HL-60 (cell line): Measurements from ENCODE around the gene GALNT9.

ENCODE experiments used
- DNase-seq, 2 experiments: peaks; one replicate each; pipeline ENCODE4 v3.0.0-alpha.2; 2010 to 2020; ENCODE audit warnings: low read depth in 1 of 2, low spot score in 1 of 2
- H3K27ac ChIP-seq: fragments of 250-450 bp; sonication (Bioruptor Pico); replicated peaks from 2 replicates; pipeline ENCODE4 v1.5.1; 2020; ENCODE audit warnings: mild to moderate bottlenecking, moderate library complexity
- H3K27me3 ChIP-seq: fragments of 250-450 bp; sonication (Bioruptor Pico); 2 replicates; pipeline ENCODE4 v1.5.1; 2021; ENCODE audit warnings: mild to moderate bottlenecking, moderate library complexity; ENCODE audit not compliant: insufficient read depth, poor library complexity, severe bottlenecking
- H3K4me3 ChIP-seq: replicated peaks from 2 replicates; pipeline ENCODE4 v1.5.1; 2011; ENCODE audit warnings: mild to moderate bottlenecking, control low read depth, low read length; ENCODE audit not compliant: insufficient read depth
- GABPA ChIP-seq: IDR thresholded peaks from 2 replicates; pipeline ENCODE4 v1.6.1; 2012; ENCODE audit warnings: low read depth
- POLR2AphosphoS5 ChIP-seq: IDR thresholded peaks from 2 replicates; pipeline ENCODE4 v1.6.1; 2012; ENCODE audit warnings: low read depth
- REST ChIP-seq: IDR thresholded peaks from 2 replicates; pipeline ENCODE4 v1.6.1; 2012; ENCODE audit warnings: low read depth; ENCODE audit not compliant: insufficient replicate concordance
- SPI1 ChIP-seq: IDR thresholded peaks from 2 replicates; pipeline ENCODE4 v1.6.1; 2012; ENCODE audit warnings: low read depth, mild to moderate bottlenecking, borderline replicate concordance
- TF ChIP-seq, protein P1 (sequence below): IDR thresholded peaks from one replicate; pipeline ENCODE4 v1.5.1; 2011; ENCODE audit warnings: low read length, control low read depth, inconsistent platforms; ENCODE audit not compliant: insufficient read depth

Gene GALNT9

GRCh38 chr12:132204793-132205270, 124.6 kb downstream of the GALNT9 start:
- Histone ChIP-seq H3K4me3 (no peak overlapping the region), H3K27me3 (peaks cover 27% of the 10 kb centered on the region), H3K27ac (no peak overlapping the region)
- DNase-seq = no peak
- TF ChIP-seq SPI1 (no peak), POLR2AphosphoS5 (no peak), REST (no peak), GABPA (no peak)
- TF ChIP-seq, protein P1, sequence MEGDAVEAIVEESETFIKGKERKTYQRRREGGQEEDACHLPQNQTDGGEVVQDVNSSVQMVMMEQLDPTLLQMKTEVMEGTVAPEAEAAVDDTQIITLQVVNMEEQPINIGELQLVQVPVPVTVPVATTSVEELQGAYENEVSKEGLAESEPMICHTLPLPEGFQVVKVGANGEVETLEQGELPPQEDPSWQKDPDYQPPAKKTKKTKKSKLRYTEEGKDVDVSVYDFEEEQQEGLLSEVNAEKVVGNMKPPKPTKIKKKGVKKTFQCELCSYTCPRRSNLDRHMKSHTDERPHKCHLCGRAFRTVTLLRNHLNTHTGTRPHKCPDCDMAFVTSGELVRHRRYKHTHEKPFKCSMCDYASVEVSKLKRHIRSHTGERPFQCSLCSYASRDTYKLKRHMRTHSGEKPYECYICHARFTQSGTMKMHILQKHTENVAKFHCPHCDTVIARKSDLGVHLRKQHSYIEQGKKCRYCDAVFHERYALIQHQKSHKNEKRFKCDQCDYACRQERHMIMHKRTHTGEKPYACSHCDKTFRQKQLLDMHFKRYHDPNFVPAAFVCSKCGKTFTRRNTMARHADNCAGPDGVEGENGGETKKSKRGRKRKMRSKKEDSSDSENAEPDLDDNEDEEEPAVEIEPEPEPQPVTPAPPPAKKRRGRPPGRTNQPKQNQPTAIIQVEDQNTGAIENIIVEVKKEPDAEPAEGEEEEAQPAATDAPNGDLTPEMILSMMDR = no peak

DNA sequence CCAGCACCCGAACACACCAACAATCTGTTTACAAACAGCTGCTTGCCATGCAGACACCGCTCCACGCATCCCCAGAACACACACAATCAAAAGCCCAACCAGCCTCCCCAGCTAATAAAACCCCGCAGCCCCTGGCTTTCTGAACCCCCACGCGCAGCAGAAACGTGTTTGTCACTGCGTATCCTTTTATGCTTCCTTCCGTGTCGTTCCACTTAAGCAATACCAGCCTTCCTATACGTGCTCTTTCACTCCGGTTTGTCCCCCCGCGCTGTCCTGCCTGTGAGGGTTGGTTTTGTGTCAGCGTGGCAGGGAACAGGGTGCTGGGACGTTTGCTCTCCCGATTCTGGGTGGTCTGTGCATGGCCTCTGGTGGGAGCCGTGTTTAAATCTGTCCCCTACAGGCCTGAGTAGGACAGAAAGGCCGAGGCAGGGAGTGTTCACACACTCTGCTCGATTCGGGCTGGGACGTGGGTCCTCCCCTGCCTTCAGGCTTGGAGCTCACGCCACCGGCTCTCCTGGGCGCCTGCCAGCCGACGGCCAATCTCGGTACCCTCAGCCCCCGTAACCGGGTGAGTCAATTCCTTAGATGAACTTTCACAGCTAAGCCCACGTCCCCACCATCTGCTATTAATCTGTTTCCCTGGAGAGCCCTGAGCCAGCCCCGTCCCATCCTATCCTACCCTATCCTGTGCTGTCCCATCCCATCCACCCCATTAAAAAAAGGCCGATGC, 125.2 kb downstream of the GALNT9 start:
- DNase-seq = no peak
- no peak overlapping the region for H3K27ac ChIP-seq
- TF ChIP-seq, protein P1 = no peak
- no peak for TF ChIP-seq GABPA
- no peak for TF ChIP-seq REST
- TF ChIP-seq POLR2AphosphoS5 = no peak
- TF ChIP-seq SPI1 = no peak
- H3K27me3 ChIP-seq = peaks cover 27% of the 10 kb centered on the region
- H3K4me3 ChIP-seq = no peak overlapping the region

DNA sequence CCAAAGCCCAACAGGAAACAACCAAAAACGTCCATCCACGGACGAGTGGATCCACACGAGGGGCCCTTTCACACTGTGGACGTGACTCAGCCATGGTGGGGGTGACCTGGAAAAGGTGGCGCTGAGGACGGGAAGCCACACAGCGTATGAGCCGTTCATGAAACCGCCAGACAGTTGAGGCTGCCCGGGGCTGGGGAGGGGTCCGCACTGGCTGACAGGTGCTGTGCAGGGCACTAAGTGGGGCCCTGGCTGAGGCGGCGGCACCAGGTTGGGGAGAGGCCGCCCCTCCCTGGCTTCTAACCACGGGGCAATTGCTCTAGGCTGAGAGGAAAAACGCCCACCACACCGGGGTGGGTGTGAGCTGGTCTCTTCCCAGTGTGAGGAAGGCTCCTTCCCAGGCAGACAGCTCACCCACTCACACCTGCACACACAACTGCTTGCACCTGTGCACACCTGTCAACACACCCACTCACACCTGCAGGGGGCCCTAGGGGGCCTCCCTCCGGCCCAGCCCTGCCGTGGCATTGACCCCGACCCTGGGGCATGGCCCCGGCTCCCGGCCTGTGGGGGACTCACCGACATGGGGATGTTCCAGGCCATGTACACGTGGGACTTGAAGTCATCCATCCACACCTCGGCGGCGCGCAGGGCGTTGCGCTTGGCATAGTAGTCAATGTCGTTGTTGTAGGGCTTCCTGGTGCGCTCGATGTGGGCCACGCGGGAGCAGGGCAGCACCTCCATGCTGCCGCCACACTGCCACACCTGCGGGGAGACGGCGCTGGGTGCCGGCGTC, 126.3 kb downstream of the GALNT9 start:
- TF ChIP-seq GABPA = no peak
- no peak for TF ChIP-seq REST
- Histone ChIP-seq H3K4me3 (no peak overlapping the region), H3K27me3 (peaks cover 27% of the 10 kb centered on the region), H3K27ac (no peak overlapping the region)
- no peak for DNase-seq
